Stimulated activated CD4-positive, alpha-beta T cell treated with anti-CD3 and anti-CD28 coated beads, Interleukin-12 subunit alpha, Interleukin-12 subunit beta, amount 100 ng/mL, for 24 hours (primary cell): ENCODE measurements around the gene SLC25A15.
"Not testable (repeated sequence)": the region's sequence is repeated elsewhere in the genome, so short reads cannot be mapped to it uniquely, and the experiment has no call there.

Source experiments
- DNase-seq, 2 experiments: peaks; one replicate each; pipeline ENCODE4 v3.0.0-alpha.2; 2020; ENCODE audit warnings: low read depth in 2 of 2

The SLC25A15 gene

GRCh38 chr13:40813667-40814454, 24.4 kb downstream of the SLC25A15 start:
- no peak for DNase-seq

GRCh38 chr13:40814803-40815202, 25.4 kb downstream of the SLC25A15 start:
- no peak for DNase-seq

- DNase-seq: no peak
Observed at GRCh38 chr13:40818926-40819325, 29.5 kb downstream of the SLC25A15 start.

- no peak for DNase-seq
Observed at GRCh38 chr13:40819797-40820315, 30.4 kb downstream of the SLC25A15 start.

GRCh38 chr13:40839725-40840124, 50.3 kb downstream of the SLC25A15 start:
- not testable (repeated sequence) for DNase-seq

- DNase-seq: not testable (repeated sequence)
Observed at GRCh38 chr13:40840955-40841354, 51.5 kb downstream of the SLC25A15 start.
